A549 treated with GW870086 at 1 μM for 4 hours (cell line): Measurements from ENCODE around the gene FAM47B. TPM values are rescaled to one million over a fixed set of nuclear protein-coding genes. Genes with fewer than 3 reads are reported as not detected.

Experiments
- total RNA-seq: library from RNA; stranded (reverse); fragments of 200-300 nt; extraction: Qiagen RNA extraction; gene quantifications from 5 replicates; pipeline ENCODE4 v1.2.3, GENCODE V29; 2022; ENCODE audit warnings: low read depth

Gene FAM47B
- total RNA-seq = not detected in 5 replicates

GRCh38 chrX:34942496-34942895 is at the start of gene FAM47B:
TSS of gene FAM47B (plus strand) at chrX:34942796. CDS start at chrX:34942832, 36 bp downstream.

